HK-2 (cell line): ENCODE data around the gene GNAT3.

Experiments
- DNase-seq: peaks from one replicate; pipeline ENCODE4 v3.0.0-alpha.2; 2018; ENCODE audit not compliant: unreplicated experiment

GNAT3 gene

DNA sequence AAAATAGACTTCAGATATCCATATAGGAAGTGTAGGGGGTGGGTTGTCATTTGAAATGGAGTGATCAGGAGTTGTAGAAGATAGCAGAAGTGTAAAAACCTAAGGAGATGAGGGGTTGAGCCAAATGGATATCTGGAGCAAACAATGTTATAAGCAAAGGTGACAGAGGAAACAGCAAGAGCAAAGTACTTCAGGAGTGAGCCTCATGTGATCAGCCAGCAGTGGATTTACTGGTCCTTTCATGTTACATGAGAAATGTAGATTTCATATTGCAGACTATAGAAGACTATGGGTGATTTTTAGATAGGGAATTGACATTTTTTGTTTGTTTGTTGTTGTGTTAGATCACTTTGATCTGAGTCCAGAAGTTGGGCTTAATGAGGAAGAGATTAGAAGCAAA, 47.7 kb downstream of the GNAT3 start:
- DNase-seq, result no peak

DNA sequence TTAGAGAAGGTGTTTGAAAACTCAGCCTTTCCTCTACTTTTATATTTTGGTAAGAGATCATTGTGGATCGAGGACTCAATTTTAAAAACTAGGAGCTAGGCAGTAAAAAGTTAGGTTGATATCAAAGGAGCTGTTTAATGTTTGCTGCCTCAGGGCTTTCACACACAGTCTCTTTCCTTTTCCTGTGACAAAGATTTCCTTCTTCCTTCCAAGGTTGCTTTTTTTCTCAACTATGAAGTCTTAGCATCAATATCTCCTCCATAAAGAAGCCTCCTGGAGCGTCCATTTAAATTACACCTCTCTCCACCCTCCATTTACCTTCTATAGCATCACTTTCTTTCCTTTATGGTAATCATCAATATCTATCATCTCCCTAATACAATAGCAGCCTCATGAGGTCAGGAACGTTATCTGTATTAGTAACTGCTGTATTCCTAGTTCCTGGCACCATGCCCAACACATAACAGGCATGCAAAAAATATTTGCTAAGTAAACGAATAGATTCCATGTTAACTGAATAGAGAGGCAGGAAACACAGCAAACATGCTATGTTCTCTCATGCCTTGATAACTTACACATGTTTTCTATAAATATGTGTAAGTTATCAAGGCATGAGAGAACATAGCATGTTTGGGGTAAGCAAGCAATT, 48.5 kb downstream of the GNAT3 start:
- DNase-seq, result no peak

DNA sequence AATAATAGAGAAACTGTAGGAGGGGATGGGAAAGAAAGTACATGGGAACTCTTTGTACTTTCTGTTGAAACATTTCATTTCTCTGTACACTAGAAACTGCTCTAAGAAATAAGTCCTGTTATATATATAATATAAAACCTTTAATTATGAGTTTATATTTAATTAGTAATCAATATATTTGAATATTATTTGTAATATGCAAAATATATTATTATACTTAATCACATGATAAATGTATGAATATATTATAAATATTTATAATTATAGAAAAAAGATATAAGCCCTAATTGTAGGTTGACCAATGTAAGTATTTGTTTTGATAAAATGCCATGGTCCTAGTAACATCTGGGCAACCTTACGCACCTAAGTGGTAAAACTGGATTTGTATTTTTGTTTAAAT, 51.0 kb downstream of the GNAT3 start:
- DNase-seq, result no peak

DNA sequence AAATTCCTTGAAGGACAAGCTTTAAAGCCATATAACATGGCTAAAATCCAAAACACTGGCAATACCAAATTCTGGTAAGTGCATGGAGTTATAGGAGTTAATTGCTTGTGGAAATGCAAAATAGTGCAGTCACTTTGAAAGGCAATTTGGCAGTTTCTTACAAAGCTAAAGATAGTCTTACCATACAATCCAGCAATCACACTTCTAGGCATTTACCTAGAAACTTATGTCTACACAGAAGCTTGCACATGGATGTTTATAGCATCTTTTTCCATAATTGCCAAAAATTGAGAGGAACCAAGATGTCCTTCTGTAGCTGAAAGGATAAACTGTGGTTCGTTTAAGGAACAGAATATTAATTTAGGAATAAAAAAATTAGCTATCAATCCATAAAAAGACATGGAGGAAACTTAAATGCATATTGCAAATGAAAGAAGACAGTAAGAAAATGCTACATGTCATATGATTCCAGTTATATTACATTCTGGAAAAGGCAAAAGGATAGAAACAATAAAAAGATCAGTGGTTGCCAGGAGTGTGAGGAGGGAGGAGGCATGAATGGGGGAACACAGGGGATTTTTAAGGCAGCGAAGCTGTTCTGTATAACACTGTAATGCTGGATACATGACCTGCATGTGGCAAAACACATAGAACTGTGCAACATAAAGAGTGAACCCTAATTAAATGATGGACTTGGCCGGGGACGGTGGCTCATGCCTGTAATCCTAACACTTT, 51.9 kb downstream of the GNAT3 start:
- no peak for DNase-seq

DNA sequence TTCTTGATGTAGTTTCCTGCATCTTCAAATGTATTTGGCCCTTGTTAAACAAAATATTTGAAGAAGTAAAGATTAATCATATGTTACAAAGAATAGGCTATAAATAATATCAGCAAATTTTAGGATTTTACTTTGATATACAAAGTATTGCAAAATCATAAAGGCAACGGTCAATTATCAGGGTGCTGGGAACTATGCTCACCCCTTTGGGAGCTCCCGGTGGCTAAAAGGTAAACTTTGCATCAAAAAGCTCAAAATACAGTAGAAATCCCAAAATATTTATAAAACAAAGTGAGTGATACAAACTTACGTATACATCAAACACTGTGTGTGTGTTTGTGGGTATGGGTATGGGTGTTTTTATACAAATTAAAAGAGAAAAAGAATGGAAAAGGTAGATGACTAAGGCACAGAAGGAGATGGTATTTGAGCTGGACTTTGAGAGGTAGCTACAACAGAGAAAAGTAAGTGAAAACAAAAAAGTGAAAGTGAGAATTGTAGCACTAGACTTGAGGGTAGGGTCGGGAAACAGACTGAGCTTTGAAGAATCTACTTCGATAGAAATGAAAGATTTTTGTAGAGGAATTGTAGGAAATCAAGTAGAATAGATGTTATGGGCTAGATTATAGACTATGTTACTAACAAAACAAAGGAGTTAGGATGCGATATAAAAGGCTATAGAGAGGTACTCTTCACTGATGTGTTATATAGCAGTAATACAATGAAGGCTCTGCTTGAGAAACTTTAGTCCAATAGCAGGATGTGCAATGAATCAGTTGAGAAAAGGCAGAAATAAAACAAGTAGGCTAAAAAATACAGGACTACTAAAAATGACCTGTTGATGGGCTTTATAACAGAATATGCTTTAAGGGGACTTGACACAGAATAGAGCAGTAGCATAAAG, 52.8 kb downstream of the GNAT3 start:
- no peak for DNase-seq

DNA sequence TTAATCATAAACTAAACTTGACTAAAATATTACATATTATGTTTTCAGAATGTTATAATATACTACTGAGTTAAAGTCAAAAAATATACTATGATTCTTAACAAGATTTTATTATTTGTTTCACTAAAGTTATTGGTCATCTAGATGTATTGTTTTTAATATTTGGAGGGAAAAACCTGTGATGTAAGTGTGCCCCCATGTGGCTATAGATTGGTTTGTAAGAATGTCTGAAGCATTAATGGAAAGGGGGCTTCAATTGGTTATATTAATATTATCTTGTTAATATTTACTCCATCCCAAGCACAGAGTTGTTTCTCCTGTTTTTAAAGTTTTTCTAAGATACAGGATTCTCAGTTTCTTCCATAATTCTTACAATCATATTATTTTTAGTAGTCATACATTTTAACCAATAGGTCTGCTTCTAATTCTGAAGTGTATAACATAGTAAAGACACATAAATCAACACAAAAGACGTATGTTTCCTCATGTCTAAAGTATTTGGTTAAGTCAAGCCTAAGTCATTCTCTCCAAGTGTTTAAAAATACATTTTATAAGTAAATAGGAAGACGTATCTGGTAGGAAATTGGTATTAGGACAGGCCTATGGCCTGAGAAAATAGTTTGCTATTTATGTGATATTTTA, 58.0 kb downstream of the GNAT3 start:
- DNase-seq, result no peak

DNA sequence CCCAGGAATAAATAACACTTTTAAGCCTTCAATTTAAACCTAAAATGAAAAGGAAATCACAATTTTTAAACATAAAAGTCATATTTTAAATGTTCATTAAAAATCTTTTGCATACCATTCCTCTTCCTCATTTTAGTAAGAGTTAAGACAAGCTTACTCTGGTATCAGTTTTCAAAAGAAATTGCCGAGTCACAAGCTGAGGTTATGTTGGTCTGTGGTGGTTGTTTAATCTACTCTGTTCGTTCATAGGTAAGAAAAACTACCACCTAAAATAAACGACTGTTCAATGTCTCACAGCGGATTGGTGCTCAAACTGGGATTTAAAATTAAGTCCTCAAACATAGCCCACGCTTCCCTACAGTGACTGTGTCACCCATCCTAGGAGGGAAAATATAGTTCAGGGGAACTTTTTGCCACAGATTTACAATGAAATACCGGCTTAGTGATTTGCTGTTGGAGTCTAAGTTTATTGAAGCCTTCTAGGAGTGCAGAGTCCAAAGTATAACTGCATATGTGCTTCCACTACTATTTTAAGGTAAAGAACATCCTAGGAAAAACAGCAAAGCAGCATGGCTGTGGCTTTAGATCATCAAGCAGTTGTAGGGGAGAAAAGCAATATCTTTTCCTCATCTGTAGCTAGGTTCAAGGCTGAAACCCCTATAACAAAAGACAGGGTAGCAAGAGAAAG, 61.1 kb downstream of the GNAT3 start:
- DNase-seq, result no peak

DNA sequence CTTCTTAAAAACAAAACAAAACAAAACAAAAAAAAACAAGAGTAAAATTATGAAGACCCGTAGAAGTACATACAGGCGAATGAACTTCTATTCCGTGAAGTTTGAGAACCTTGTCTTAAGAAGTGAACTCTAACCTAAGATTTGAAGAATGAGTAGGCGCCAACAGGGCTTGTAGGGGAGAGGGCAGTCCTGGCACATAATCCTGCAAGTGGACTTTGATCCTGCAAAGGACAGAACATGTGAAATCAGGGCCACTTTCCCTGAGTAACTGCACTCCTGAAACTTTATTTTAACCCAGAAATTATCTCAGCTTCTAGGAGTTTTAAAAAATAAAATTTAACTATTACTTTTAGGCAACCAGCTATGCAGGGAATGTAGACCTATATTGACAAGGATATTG, 62.0 kb downstream of the GNAT3 start:
- no peak for DNase-seq

DNA sequence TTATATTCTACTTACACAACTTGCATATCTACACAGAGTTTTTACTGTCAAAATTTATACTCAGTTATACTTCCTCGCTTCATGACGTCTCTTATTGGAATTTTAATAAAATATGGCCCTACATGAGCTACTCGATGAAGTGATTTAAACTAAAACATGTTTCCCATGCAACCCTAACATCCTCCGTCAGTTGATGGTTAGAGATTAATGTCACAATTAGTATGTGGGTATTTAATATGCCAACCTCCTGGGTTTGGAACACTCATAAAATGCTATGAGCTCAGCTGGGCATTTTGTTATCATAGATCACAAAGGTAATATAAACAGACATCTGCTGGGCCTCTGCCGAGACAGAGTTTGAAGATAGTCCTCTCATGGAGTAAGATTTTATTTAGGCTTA, 66.5 kb downstream of the GNAT3 start:
- no peak for DNase-seq

DNA sequence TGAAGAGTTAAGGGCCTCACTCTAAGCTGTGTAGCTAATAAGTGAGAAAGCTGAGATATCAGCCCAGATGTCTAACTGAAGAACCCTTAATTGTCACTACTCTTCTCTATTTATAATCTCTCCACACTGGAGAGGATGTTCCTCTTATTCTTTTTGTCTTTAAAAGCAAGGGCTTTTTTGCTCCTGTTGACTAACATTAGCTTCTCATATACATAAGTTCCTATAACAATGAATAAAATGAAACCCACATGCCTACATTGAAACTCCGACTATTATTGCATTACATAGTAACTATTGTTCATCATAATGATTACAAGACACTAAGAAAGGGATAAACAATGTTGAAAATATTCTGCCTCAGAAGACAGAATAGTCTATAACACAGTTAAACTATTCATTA, 67.1 kb downstream of the GNAT3 start:
- DNase-seq, result no peak

DNA sequence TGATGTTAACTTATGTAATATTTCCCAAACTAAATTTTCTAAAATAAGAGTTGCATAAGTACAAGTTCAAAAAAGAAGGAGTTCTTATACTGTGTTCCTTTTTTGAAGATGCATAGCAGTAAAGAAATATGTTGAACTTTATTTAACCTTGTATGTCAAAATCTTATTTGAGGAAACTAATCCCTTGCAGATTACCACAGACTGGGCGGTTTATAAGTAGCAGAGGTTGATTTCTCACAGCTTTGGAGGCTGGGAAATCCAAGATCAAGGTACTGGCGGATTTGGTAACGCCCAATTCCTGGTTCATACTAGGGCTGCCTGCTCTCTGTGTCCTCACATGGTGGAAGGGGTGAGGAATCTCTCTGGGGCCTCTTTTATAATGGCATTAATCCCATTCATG, 68.5 kb downstream of the GNAT3 start:
- no peak for DNase-seq

DNA sequence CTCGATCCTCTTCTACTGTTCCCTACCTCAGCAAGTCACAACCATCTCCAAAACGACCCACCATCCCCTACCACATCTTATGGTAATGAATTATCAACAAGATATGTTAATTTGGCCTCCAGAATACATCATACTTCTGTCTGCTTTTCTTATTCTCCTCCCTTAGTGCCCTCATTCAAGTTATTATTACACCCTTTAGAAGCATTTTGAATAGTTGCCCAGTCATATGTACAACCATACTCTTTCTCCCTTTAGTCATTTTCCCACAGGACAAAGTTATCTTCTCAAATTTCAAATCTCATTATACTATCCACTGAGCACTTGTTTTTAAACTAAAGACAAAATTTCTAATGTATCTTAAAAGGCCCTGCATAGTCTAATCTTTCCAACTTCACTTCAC, 71.0 kb downstream of the GNAT3 start:
- no peak for DNase-seq

DNA sequence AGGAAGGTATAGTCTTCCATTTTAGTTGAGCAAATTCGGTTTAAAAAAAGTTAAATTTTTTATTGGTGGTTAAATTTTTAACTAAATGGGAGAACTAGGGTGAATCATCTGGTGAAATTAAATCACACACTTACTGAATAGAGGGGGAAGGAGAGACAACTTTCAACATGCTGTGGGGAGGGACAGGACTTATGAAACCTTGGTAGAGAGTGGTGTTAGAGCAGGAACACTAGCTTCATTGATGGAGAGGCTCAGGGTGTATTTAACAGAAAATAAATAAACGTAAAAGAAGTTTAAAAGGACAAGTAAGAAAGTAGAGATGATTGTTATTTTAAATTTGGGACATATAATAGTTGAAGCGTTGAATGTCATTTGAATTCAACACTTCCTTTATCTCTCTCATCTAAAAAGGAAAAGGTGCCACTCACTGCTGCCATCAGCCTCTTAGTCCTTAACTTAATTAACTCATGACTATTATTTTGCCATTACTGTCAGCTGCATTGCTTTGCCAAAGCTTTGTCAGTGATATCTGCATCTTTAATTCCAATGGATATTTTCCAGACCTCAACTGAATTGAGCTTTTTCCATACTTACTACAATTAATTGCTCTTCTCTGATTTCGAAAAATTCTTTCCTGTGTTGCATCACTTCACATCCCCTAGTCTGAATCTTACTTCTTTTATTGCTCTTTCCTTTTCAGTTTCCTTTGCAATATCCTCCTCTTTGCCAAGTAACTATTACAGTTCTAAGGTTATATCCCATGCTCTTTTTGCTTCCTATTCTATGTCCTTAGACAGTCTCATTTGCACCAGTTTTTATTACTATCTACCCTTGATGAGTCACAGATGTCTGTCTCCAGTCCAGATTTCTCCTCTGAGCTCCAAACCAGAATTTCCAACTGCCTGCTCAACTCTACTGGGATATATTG, 71.7 kb downstream of the GNAT3 start:
- no peak for DNase-seq

DNA sequence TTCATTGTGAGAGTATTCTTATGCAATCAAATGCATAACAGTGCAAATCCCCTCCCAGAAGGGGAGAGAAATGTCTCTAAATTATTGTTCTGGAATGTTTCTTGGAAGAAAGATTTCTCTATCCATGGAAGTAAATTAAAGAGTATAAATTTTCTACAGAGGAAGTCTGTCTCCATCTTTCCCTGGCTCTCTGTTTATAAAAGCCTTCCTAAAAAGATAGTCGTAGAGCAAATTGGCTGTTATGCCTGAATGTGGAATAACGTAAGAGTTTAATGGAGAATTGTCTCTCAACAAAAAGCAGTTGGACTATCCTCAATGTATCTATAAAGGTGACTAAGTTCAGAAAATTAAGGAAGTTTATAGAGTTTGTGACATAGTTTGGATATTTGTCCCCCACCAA, 76.3 kb downstream of the GNAT3 start:
- DNase-seq, result no peak

DNA sequence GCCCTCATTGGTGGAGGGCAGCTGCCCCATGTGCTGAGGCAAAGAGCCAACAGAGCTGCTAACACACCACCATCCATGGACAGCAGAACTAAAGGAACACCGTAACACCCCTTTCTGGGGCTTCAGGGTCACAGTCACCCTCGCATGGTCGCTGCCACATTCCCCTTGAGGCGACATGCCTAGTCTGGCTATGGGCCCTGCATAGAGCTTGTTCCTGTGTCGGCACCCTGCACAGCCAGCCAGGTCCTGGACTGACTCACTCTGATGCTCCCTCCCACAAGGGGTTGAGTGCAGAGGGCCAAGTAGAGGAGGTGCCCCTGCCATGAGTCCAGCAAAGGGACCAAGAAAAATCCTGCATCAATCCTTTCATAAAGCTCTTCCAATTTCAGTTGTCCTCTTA, 77.8 kb downstream of the GNAT3 start:
- DNase-seq, result no peak

DNA sequence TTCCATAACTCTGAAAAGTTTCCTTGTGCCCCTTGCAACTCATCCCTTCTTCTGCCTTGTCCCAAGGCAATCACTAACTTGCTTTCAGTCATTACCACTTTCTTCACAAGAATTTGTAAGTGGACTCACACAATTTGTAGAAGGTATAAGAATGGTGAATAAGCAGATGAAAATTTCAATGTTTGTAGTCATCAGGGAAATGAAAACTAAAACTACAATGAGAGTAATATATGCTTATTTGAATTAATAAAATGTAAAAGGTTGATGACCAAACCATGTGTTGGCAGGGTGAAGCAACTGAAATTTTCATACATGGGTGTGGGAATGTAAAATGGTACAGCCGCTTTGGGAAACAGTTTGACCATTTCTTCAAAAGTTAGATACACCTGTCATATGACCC, 79.7 kb downstream of the GNAT3 start:
- DNase-seq, result no peak

DNA sequence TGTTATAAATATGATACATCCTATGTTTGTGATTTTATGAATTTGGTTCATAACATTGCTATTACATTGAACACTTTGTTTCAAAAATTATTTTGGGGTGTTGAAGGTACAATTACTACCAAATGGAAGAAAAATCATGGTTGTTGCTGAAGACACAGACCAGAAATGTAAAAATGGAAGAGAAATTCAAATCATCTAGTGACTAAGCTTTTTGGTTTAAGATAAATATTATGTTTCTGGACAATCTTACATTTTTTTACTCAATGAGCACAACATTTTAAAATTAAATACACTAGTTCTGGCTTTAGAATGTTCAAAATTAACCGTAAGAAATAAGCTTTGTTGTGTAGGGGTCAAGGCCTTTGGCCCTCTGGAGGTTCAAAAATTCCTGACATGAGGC, 82.7 kb downstream of the GNAT3 start:
- DNase-seq, result no peak

DNA sequence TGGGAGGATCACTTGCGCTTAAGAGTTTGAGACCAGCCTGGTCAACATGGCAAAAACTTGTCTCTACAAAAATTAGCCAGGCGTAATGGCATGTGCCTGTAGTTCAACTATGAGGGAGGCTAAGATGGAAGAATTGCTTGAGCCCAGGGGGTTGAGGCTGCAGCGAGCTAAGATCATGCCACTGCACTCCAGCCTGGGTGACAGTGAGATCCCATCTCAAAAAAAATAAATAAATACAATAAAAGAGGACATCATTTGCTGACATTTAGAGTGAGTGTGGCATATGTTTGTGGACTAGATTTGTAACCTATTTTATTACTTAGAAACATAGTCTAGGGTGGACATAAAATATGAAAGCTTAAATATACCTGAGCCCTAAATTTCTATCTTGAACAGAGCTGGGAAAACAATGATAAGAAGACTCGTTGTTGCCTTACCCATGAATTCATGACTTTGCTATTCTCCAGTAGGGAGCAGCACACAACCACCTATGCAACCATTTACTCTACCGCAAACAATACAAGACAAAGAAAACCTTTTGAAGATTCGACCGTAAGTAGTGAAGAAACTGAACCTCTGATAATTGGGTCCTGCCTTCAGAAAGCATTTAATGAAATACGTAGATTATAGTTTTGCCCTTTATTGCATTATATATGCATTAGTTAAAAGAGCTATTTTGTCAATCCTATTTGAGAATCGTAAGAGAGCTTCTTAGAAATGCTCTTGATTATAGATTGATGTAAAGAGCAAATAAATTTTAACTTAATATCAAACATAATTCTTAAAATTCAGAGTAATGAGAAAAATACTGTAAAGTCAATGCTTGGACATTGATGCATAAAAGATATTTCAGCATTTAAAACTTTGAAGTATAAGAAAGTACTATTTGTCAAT, 83.5 kb downstream of the GNAT3 start:
- peak; percentile 10 for DNase-seq

DNA sequence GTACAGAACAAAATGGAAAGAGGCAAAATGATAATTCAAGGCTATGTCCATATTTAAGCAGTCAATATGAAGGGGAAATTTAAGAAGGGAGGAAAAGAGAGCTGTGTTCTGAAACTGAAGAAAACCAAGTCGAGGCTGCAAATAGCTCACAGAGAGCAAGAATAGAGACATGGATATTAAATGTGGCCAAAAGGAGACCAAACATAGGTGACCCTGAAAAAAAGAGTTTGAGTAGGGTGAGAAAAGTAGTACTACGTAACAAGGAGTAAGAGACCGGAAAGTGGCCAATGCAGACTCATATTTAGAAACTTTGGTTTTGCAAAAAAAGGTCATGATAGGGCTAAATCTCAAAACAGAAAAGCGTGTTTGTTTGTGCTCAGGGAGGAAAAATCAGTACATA, 84.6 kb downstream of the GNAT3 start:
- no peak for DNase-seq

DNA sequence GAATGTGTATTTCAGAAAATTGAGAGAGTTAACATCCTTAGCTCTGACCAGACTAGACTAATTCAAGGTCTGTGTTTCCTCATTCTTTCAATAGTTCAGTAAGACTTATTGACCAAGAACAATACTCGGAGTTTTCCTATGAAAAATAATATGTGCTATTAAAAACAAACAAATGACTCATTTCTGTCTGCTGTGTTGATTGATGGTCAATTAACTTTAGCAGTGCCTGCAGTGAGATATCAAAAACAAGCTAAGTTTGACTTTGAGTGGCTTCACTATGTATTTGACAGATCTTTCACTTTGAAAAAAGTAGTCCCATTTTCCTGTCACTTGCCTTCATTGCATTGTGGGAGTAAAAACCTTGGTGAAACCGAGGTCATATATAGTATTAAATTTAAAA, 91.0 kb downstream of the GNAT3 start:
- no peak for DNase-seq
